ENCODE measurements around the gene SMAP1.
"Not testable (repeated sequence)": the region's sequence is repeated elsewhere in the genome, so short reads cannot be mapped to it uniquely, and the experiment has no call there.

SMAP1 gene

GRCh38 chr6:70740746-70741145 is 73.1 kb downstream of the SMAP1 start:
- DNase-seq (ENCODE audit: low spot score) = not testable (repeated sequence)

- DNase-seq (ENCODE audit: low spot score) = not testable (repeated sequence)
These were observed 74.8 kb downstream of the SMAP1 start for GRCh38 chr6:70742462-70742861.

GRCh38 chr6:70753870-70754380 is 86.2 kb downstream of the SMAP1 start:
- no peak for DNase-seq (ENCODE audit: low spot score)

- DNase-seq (ENCODE audit: low spot score) = no peak
These were observed 91.2 kb downstream of the SMAP1 start for GRCh38 chr6:70758883-70759282.

GRCh38 chr6:70763754-70764510 is 96.2 kb downstream of the SMAP1 start:
- no peak for DNase-seq (ENCODE audit: low spot score)

- no peak for DNase-seq (ENCODE audit: low spot score)
These were observed 97.0 kb downstream of the SMAP1 start for GRCh38 chr6:70764706-70765105.

- not testable (repeated sequence) for DNase-seq (ENCODE audit: low spot score)
These were observed 103.7 kb downstream of the SMAP1 start for GRCh38 chr6:70771351-70771750.

GRCh38 chr6:70779934-70780333 is 112.3 kb downstream of the SMAP1 start:
- DNase-seq (ENCODE audit: low spot score) = no peak

- no peak for DNase-seq (ENCODE audit: low spot score)
These were observed 123.0 kb downstream of the SMAP1 start for GRCh38 chr6:70790483-70791224.

- no peak for DNase-seq (ENCODE audit: low spot score)
These were observed 129.9 kb downstream of the SMAP1 start for GRCh38 chr6:70797625-70798024.

GRCh38 chr6:70806086-70806485 is 138.4 kb downstream of the SMAP1 start:
- no peak for DNase-seq (ENCODE audit: low spot score)

GRCh38 chr6:70811788-70812187 is 144.1 kb downstream of the SMAP1 start:
- no peak for DNase-seq (ENCODE audit: low spot score)

GRCh38 chr6:70813885-70814284 is 146.2 kb downstream of the SMAP1 start:
- no peak for DNase-seq (ENCODE audit: low spot score)

- DNase-seq (ENCODE audit: low spot score) = no peak
These were observed 152.0 kb downstream of the SMAP1 start for GRCh38 chr6:70819646-70820045.

GRCh38 chr6:70820778-70821177 is 153.1 kb downstream of the SMAP1 start:
- no peak for DNase-seq (ENCODE audit: low spot score)

GRCh38 chr6:70821751-70822150 is 154.1 kb downstream of the SMAP1 start:
- DNase-seq (ENCODE audit: low spot score) = no peak

GRCh38 chr6:70823651-70824050 is 156.0 kb downstream of the SMAP1 start:
- DNase-seq (ENCODE audit: low spot score) = no peak

GRCh38 chr6:70831427-70831826 is 163.7 kb downstream of the SMAP1 start:
- no peak for DNase-seq (ENCODE audit: low spot score)

- DNase-seq (ENCODE audit: low spot score) = no peak
These were observed 166.8 kb downstream of the SMAP1 start for GRCh38 chr6:70834520-70834919.

- no peak for DNase-seq (ENCODE audit: low spot score)
These were observed 171.2 kb downstream of the SMAP1 start for GRCh38 chr6:70838907-70839285.

GRCh38 chr6:70839286-70840266 is 171.9 kb downstream of the SMAP1 start:
- no peak for DNase-seq (ENCODE audit: low spot score)

- DNase-seq (ENCODE audit: low spot score) = no peak
These were observed 173.4 kb downstream of the SMAP1 start for GRCh38 chr6:70841112-70841511.
